IPS-20b (cell line): Measurements from ENCODE around the gene STX17.
"Not testable (repeated sequence)": the region's sequence is repeated elsewhere in the genome, so short reads cannot be mapped to it uniquely, and the experiment has no call there.

Experiments
- H3K27ac ChIP-seq: one replicate; pipeline ENCODE4 v1.5.1; 2013; ENCODE audit warnings: low read length
- H3K27me3 ChIP-seq: 2 replicates; pipeline ENCODE4 v1.6.1; 2013; ENCODE audit warnings: mild to moderate bottlenecking, low read length, inconsistent platforms; ENCODE audit not compliant: insufficient read depth
- H3K36me3 ChIP-seq: 2 replicates; pipeline ENCODE4 v1.6.1; 2013; ENCODE audit warnings: low read depth, mild to moderate bottlenecking, inconsistent platforms, low read length, moderate library complexity; ENCODE audit not compliant: insufficient read depth
- H3K4me1 ChIP-seq: 2 replicates; pipeline ENCODE4 v1.6.1; 2013; ENCODE audit warnings: mild to moderate bottlenecking, control low read depth, inconsistent platforms, low read length, moderate library complexity; ENCODE audit not compliant: insufficient read depth
- H3K4me3 ChIP-seq: 2 replicates; pipeline ENCODE4 v1.5.1; 2013; ENCODE audit warnings: mild to moderate bottlenecking, low read length, inconsistent platforms
- H3K9ac ChIP-seq: 2 replicates; pipeline ENCODE4 v1.6.1; 2013; ENCODE audit warnings: low read depth, mild to moderate bottlenecking, inconsistent platforms, low read length, moderate library complexity
- H3K9me3 ChIP-seq: 2 replicates; pipeline ENCODE4 v1.6.1; 2013; ENCODE audit warnings: mild to moderate bottlenecking, low read depth, low read length, inconsistent platforms; ENCODE audit not compliant: insufficient read depth

STX17 gene

GRCh38 chr9:99906403-99907207 is at the start of gene STX17:
Gene STX17 (plus strand): TSS chr9:99906654. CDS start chr9:99915240, 8,586 bp downstream.
- no peaks in the 10 kb centered on the region for H3K9me3 ChIP-seq
- H3K9ac ChIP-seq: peak within 1 kb of the TSS; percentile 84; the same call in 1 of the 2 replicates
- no peaks in the 10 kb centered on the region for H3K36me3 ChIP-seq
- H3K4me3 ChIP-seq: peak within 1 kb of the TSS; percentile 88
- H3K4me1 ChIP-seq: peaks cover 6% of the 10 kb centered on the region; the same call in 1 of the 2 replicates
- no peaks in the 10 kb centered on the region; the same call in 1 of the 2 replicates for H3K27me3 ChIP-seq
- no peak within 1 kb of the TSS for H3K27ac ChIP-seq

DNA sequence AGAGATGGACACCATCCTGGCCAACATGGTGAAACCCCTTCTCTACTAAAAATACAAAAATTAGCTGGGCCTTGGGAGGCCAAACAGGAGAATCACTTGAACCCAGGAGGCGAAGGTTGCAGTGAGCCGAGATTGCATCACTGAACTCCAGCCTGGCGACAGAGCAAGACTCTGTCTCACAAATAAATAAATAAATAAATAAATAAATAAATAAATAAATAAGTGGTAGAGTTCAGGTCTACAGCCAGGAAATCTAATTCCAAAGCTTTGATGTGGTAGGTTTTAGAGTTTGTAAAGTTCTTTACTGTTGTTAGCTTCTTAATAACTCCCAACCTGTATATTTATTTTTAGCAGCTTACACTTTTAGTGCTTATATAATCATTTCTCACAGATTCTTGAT is 48.9 kb upstream of the STX17 start:
- H3K9ac ChIP-seq, H3K4me1 ChIP-seq, H3K4me3 ChIP-seq, H3K36me3 ChIP-seq, H3K27ac ChIP-seq, H3K9me3 ChIP-seq, H3K27me3 ChIP-seq: not testable (repeated sequence)

- Histone ChIP-seq H3K9ac (no peak overlapping the region), H3K27ac (no peak overlapping the region), H3K36me3 (no peaks in the 10 kb centered on the region), H3K27me3 (no peaks in the 10 kb centered on the region), H3K4me1 (peaks cover 9% of the 10 kb centered on the region; the same call in 1 of the 2 replicates), H3K4me3 (no peak overlapping the region), H3K9me3 (no peaks in the 10 kb centered on the region)
Observed at GRCh38 chr9:99858087-99858486, 48.4 kb upstream of the STX17 start.

GRCh38 chr9:99859243-99859980 is 47.0 kb upstream of the STX17 start:
- Histone ChIP-seq H3K27me3 (no peaks in the 10 kb centered on the region), H3K4me3 (peak overlapping the region; percentile 23; the same call in 1 of the 2 replicates), H3K36me3 (no peaks in the 10 kb centered on the region), H3K27ac (no peak overlapping the region), H3K4me1 (peaks cover 9% of the 10 kb centered on the region; the same call in 1 of the 2 replicates), H3K9ac (peak overlapping the region; percentile 34; the same call in 1 of the 2 replicates), H3K9me3 (no peaks in the 10 kb centered on the region)

DNA sequence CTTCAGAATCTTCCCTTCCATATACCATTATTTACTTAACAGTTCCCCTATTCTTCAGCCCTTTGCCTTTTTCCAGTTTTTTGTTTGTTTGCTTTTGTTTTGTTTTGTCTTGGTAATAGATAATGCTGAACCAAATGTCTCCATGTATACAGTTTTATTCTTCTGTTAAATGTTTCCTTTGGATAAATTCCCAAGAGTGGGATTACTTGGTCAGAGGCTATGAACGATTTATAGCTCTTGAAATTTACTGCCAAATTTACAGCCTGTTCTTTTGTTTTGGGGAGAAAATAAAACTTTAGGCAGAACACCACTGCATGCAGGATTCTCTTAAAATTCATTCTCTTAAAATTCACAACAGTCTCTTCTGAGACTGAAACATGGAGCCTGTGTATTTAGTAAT is 46.2 kb upstream of the STX17 start:
- Histone ChIP-seq H3K36me3 (no peaks in the 10 kb centered on the region), H3K9me3 (no peaks in the 10 kb centered on the region), H3K9ac (no peak overlapping the region), H3K4me3 (no peak overlapping the region), H3K4me1 (peaks cover 9% of the 10 kb centered on the region; the same call in 1 of the 2 replicates), H3K27me3 (no peaks in the 10 kb centered on the region), H3K27ac (no peak overlapping the region)

DNA sequence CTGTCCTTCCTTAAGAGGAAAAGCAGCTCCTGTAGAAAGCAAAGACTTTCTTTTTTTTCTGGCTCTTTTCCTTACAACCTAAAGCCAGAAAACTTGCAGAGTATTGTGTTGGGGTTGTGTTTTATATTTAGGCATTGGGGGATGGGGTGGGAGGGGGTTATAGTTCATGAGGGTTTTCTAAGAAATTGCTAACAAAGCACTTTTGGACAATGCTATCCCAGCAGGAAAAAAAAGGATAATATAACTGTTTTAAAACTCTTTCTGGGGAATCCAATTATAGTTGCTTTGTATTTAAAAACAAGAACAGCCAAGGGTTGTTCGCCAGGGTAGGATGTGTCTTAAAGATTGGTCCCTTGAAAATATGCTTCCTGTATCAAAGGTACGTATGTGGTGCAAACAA is 42.5 kb upstream of the STX17 start:
- Histone ChIP-seq H3K4me3 (no peak overlapping the region), H3K27ac (no peak overlapping the region), H3K36me3 (no peaks in the 10 kb centered on the region), H3K27me3 (no peaks in the 10 kb centered on the region), H3K4me1 (peaks cover 8% of the 10 kb centered on the region; the same call in 1 of the 2 replicates), H3K9me3 (no peaks in the 10 kb centered on the region), H3K9ac (no peak overlapping the region)

DNA sequence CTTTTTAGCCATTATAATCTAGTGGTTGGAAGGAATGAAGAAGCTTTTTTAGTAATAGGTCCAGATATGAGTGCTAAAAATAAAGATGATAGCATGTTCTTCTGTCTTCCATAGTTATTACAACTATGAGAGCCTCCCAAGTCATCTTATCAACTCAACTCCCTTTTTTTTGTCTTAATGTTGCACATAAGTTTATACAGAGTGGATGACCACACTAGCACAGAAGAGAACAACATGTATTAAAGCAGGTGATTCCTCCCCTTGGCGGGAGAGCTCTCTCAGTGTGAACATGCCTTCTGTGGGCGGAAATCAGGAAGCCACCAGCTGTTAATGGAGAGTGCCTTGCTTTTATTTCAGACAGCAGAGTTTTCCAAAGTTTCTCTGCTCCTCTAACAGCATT is 40.1 kb upstream of the STX17 start:
- no peak overlapping the region for H3K4me3 ChIP-seq
- H3K36me3 ChIP-seq: no peaks in the 10 kb centered on the region

DNA sequence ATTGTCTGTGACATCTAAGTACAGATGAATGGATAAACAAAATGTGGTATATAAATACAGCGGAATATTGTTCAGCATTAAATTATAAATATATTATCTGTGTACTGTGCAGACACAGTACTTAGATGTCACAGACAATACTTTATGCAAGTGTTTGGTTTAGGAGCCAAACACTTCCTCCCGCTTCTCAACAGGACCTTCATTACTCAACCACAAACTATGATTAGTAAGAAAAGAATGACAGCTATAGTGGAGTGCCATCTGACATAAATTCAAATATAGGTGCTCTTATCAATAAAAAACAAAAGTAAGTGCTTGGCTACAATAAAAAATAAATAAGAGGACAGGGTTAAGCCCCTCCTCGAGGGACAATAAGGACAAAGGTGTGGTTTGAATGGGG is 38.9 kb upstream of the STX17 start:
- no peak overlapping the region for H3K27ac ChIP-seq
- H3K4me1 ChIP-seq: no peaks in the 10 kb centered on the region; the same call in 1 of the 2 replicates
- H3K27me3 ChIP-seq: no peaks in the 10 kb centered on the region
- H3K36me3 ChIP-seq: no peaks in the 10 kb centered on the region
- H3K9me3 ChIP-seq: no peaks in the 10 kb centered on the region
- H3K4me3 ChIP-seq: no peak overlapping the region
- no peak overlapping the region for H3K9ac ChIP-seq

More for the DNA sequence above, 40.1 kb upstream of the STX17 start:
- H3K27me3 ChIP-seq: no peaks in the 10 kb centered on the region
- no peak overlapping the region for H3K27ac ChIP-seq
- H3K9ac ChIP-seq: no peak overlapping the region
- no peaks in the 10 kb centered on the region; the same call in 1 of the 2 replicates for H3K4me1 ChIP-seq
- no peaks in the 10 kb centered on the region for H3K9me3 ChIP-seq

DNA sequence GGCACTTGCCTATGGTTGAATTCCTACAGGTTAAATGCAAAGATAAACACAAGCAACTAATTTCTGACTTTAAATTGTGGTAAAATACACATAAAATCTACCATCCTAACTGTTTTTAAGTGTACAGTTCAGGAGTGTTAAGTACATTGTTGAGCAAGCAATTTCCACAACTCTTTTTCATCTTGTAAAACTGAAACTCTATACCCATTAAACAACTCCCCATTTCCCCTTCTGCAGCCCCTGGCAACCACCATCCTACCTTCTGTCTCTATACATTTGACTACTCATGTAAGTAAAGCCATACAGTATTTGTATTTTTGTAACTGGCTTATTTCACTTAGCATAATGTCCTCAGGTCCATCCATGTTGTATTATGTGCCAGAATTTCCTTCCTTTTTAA is 38.5 kb upstream of the STX17 start:
- no peak overlapping the region for H3K4me3 ChIP-seq
- H3K4me1 ChIP-seq: no peaks in the 10 kb centered on the region; the same call in 1 of the 2 replicates
- no peak overlapping the region for H3K9ac ChIP-seq
- H3K27me3 ChIP-seq: no peaks in the 10 kb centered on the region
- H3K36me3 ChIP-seq: no peaks in the 10 kb centered on the region
- H3K27ac ChIP-seq: no peak overlapping the region
- no peaks in the 10 kb centered on the region for H3K9me3 ChIP-seq

DNA sequence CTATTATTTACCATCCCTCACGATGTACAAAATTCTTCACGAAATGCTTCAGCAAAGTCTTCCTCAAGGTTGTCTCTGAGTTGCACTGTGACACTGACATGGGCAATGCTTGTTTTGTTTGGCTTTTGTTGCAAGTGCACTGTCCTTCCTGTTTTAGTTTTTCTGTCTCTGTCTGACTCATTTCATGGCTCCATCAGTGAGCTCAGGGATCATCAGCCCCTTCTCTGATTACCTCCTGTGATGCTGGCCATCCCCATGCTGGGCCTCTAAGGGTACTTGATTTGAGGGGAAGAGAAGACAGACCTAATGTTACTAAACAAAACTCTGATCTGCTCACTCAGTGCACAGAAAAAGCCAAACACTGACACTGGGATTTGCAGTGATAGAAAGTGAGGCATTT is 37.6 kb upstream of the STX17 start:
- H3K9ac ChIP-seq: no peak overlapping the region
- H3K36me3 ChIP-seq: no peaks in the 10 kb centered on the region
- H3K27ac ChIP-seq: no peak overlapping the region
- no peaks in the 10 kb centered on the region for H3K4me1 ChIP-seq
- H3K9me3 ChIP-seq: no peaks in the 10 kb centered on the region
- H3K4me3 ChIP-seq: no peak overlapping the region
- H3K27me3 ChIP-seq: no peaks in the 10 kb centered on the region

GRCh38 chr9:99870126-99870525 is 36.3 kb upstream of the STX17 start:
- H3K4me3 ChIP-seq: no peak overlapping the region
- no peaks in the 10 kb centered on the region for H3K36me3 ChIP-seq
- H3K9ac ChIP-seq: no peak overlapping the region
- no peaks in the 10 kb centered on the region for H3K9me3 ChIP-seq
- H3K4me1 ChIP-seq: no peaks in the 10 kb centered on the region
- no peak overlapping the region for H3K27ac ChIP-seq
- H3K27me3 ChIP-seq: no peaks in the 10 kb centered on the region

DNA sequence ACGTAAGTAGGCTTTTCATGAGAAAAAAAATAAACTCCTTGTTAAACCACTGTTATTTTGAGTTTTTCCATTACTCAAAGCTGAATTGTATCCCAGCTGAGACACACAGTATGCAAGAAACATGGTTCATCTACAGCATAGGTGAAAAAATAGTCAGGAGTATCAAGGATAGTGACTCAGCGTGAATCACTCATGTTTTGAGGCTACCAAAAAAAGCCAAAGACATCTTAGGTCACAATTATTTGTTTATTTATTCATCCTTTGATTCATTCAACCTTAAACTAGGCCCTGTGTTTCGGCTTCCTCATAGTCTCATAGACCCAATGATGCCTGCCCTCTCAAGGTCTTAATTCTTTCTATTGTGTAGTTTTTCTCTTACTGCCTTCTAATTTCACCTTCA is 32.9 kb upstream of the STX17 start:
- Histone ChIP-seq H3K27ac (no peak overlapping the region), H3K9me3 (no peaks in the 10 kb centered on the region), H3K36me3 (no peaks in the 10 kb centered on the region), H3K27me3 (no peaks in the 10 kb centered on the region), H3K4me3 (no peak overlapping the region), H3K9ac (no peak overlapping the region), H3K4me1 (no peaks in the 10 kb centered on the region)
